ENCODE results near the gene PCSK1.

DNA sequence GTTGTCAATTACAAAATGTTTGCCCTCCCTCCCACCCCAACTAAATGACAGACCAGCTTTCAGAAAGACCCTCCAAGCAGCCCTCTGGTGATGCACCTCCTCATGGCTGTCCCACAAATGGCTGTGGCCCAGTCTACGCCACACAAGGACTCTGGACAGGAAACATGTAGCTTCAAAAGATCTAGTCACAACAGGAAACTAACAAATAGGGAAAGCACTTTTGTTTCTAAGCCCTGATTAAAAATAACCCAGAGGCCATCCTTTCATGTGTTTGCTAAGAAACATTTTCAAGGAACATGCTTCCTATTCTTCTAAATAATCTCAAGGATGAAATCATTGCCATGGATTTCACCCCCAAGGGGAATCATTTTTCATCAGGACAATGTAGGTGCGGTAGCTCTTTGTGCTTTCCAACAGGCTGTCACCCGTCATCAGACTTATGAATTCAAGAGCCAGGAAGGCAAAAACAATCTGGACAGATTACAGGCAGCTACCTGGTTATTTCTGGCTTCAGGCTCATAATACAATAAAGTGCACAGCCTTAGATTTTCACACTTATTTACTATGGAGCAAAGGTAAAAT, 20.1 kb downstream of the PCSK1 start:
- TF ChIP-seq, protein P1, sequence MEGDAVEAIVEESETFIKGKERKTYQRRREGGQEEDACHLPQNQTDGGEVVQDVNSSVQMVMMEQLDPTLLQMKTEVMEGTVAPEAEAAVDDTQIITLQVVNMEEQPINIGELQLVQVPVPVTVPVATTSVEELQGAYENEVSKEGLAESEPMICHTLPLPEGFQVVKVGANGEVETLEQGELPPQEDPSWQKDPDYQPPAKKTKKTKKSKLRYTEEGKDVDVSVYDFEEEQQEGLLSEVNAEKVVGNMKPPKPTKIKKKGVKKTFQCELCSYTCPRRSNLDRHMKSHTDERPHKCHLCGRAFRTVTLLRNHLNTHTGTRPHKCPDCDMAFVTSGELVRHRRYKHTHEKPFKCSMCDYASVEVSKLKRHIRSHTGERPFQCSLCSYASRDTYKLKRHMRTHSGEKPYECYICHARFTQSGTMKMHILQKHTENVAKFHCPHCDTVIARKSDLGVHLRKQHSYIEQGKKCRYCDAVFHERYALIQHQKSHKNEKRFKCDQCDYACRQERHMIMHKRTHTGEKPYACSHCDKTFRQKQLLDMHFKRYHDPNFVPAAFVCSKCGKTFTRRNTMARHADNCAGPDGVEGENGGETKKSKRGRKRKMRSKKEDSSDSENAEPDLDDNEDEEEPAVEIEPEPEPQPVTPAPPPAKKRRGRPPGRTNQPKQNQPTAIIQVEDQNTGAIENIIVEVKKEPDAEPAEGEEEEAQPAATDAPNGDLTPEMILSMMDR (IDR thresholded peaks at IDR 0.05) = no peak
- TF ChIP-seq POLR2A (IDR thresholded peaks at IDR 0.05) = no peak
- TF ChIP-seq EP300 (IDR thresholded peaks at IDR 0.05; ENCODE audit: low read depth) = no peak

Data from transverse colon (tissue), 3 donors.